Liver (tissue), 9 donors: ENCODE results near the gene TMPRSS2. TPM values are rescaled to one million over a fixed set of nuclear protein-coding genes. Genes with fewer than 3 reads are reported as not detected.

ENCODE experiments used
- DNase-seq: peaks from one replicate; pipeline ENCODE4 v3.0.0-alpha.2; 2017; ENCODE audit warnings: low spot score
- H3K27ac ChIP-seq, 2 donors: one replicate each; pipeline ENCODE4 v1.7.0; 2013; ENCODE audit warnings: inconsistent platforms in 2 of 2, low read length in 2 of 2, control low read depth in 1 of 2, low read depth in 1 of 2, mild to moderate bottlenecking in 1 of 2
- H3K27me3 ChIP-seq, 4 donors: one replicate each; pipeline versions ENCODE4 v1.6.1 to v1.7.0; 2013; ENCODE audit warnings: low read length in 3 of 4, inconsistent platforms in 1 of 4, mild to moderate bottlenecking in 1 of 4, moderate library complexity in 1 of 4; ENCODE audit not compliant: control insufficient read depth in 4 of 4, insufficient read depth in 4 of 4
- H3K36me3 ChIP-seq, 4 donors: one replicate each; pipeline versions ENCODE4 v1.6.1 to v1.7.0; 2013; ENCODE audit warnings: low read length in 3 of 4, mild to moderate bottlenecking in 3 of 4, low read depth in 1 of 4, moderate library complexity in 1 of 4; ENCODE audit not compliant: control insufficient read depth in 4 of 4, insufficient read depth in 3 of 4
- H3K4me1 ChIP-seq, 4 donors: one replicate each; pipeline versions ENCODE4 v1.6.1 to v1.7.0; 2013; ENCODE audit warnings: low read length in 3 of 4, mild to moderate bottlenecking in 3 of 4, moderate library complexity in 1 of 4; ENCODE audit not compliant: control insufficient read depth in 4 of 4, insufficient read depth in 4 of 4
- H3K4me3 ChIP-seq, 3 donors: one replicate each; pipeline versions ENCODE4 v1.6.1 to v1.7.0; 2013; ENCODE audit warnings: low read length in 3 of 3, control low read depth in 1 of 3, low read depth in 1 of 3, mild to moderate bottlenecking in 1 of 3
- H3K9ac ChIP-seq, 2 donors: one replicate each; pipeline ENCODE4 v1.7.0; 2013; ENCODE audit warnings: low read length in 2 of 2, mild to moderate bottlenecking in 2 of 2, moderate library complexity in 2 of 2, control low read depth in 1 of 2, low read depth in 1 of 2
- H3K9me3 ChIP-seq, 4 donors: one replicate each; pipeline versions ENCODE4 v1.6.1 to v1.7.0; 2013; ENCODE audit warnings: low read length in 3 of 4; ENCODE audit not compliant: control insufficient read depth in 4 of 4
- ATF3 ChIP-seq: IDR thresholded peaks from 2 replicates; pipeline ENCODE4 v1.6.1; 2016; ENCODE audit warnings: antibody characterized with exemption
- CTCF ChIP-seq: fragments of 150-350 bp; IDR thresholded peaks from 2 replicates; pipeline ENCODE4 v1.5.1; 2017; ENCODE audit warnings: improper control_type of control experiment, low read depth, low read length; ENCODE audit not compliant: missing input control
- EGR1 ChIP-seq, 2 donors: IDR thresholded peaks; 2 replicates each; pipeline ENCODE4 v1.6.1; 2016 to 2018; ENCODE audit warnings: antibody characterized with exemption in 2 of 2, low read depth in 2 of 2
- FOXA1 ChIP-seq: IDR thresholded peaks from 2 replicates; pipeline ENCODE4 v1.6.1; 2016; ENCODE audit warnings: antibody characterized with exemption
- FOXA2 ChIP-seq: IDR thresholded peaks from 2 replicates; pipeline ENCODE4 v1.6.1; 2016; ENCODE audit warnings: antibody characterized with exemption
- GABPA ChIP-seq, 2 donors: IDR thresholded peaks in 1 of 2; conservative IDR thresholded peaks in 1 of 2; 2 replicates each; pipeline ENCODE4 v1.6.1; 2016; ENCODE audit warnings: antibody characterized with exemption in 2 of 2, mild to moderate bottlenecking in 1 of 2, moderate library complexity in 1 of 2
- HNF4A ChIP-seq, 2 donors: conservative IDR thresholded peaks; 2 replicates each; pipeline ENCODE4 v1.6.1; 2016; ENCODE audit warnings: antibody characterized with exemption in 2 of 2, mild to moderate bottlenecking in 2 of 2
- HNF4G ChIP-seq: IDR thresholded peaks from 2 replicates; pipeline ENCODE4 v1.6.1; 2016; ENCODE audit warnings: antibody characterized with exemption
- JUND ChIP-seq, 2 donors: IDR thresholded peaks; 2 replicates each; pipeline ENCODE4 v1.6.1; 2016; ENCODE audit warnings: antibody characterized with exemption in 2 of 2
- MAX ChIP-seq: IDR thresholded peaks from 2 replicates; pipeline ENCODE4 v1.6.1; 2016; ENCODE audit warnings: antibody characterized with exemption
- NR2F2 ChIP-seq: IDR thresholded peaks from 2 replicates; pipeline ENCODE4 v1.6.1; 2016; ENCODE audit warnings: antibody characterized with exemption
- RAD21 ChIP-seq, 2 donors: IDR thresholded peaks; 2 replicates each; pipeline ENCODE4 v1.6.1; 2016; ENCODE audit warnings: antibody characterized with exemption in 2 of 2, mild to moderate bottlenecking in 2 of 2
- RXRA ChIP-seq, 2 donors: IDR thresholded peaks; 2 replicates each; pipeline ENCODE4 v1.6.1; 2017 to 2018; ENCODE audit warnings: antibody characterized with exemption in 2 of 2, mild to moderate bottlenecking in 1 of 2
- SP1 ChIP-seq: IDR thresholded peaks from 2 replicates; pipeline ENCODE4 v1.6.1; 2018; ENCODE audit warnings: antibody characterized with exemption, mild to moderate bottlenecking
- TAF1 ChIP-seq: conservative IDR thresholded peaks from 2 replicates; pipeline ENCODE4 v1.6.1; 2016; ENCODE audit warnings: antibody characterized with exemption, mild to moderate bottlenecking
- YY1 ChIP-seq: IDR thresholded peaks from 2 replicates; pipeline ENCODE4 v1.6.1; 2016; ENCODE audit warnings: antibody characterized with exemption, mild to moderate bottlenecking
- ZBTB33 ChIP-seq: IDR thresholded peaks from 2 replicates; pipeline ENCODE4 v1.6.1; 2016; ENCODE audit warnings: antibody characterized with exemption
- WGBS: extraction: QIAGEN DNeasy Blood & Tissue Kit; methylation state at CpG from one replicate; pipeline ENCODE4 v1.1.7; 2013; 5-methylcytosine and 5-hydroxymethylcytosine counted together
- polyA plus RNA-seq, 2 donors: library from polyadenylated mRNA; stranded (reverse) in 1 of 2; unstranded in 1 of 2; fragments of 200-250 nt in 1 of 2; fragments of >200 nt in 1 of 2; fragmentation: Nextera tagmentation in 1 of 2; extraction: Ambion mirVana in 1 of 2; gene quantifications; one replicate each; pipeline versions ENCODE4 v1.2.1 to v1.2.3, GENCODE V29; 2013 to 2015
- total RNA-seq, 2 donors: library from RNA; depleted of rRNA; stranded (reverse); fragments of >200 nt; gene quantifications; one replicate each; pipeline ENCODE4 v1.2.3, GENCODE V29; 2014
- donor health status: healthy.
- donor health status: healthy.
- donor health status: healthy.
- donor health status: healthy.
- donor health status: healthy.

Gene TMPRSS2
- total and polyA plus RNA-seq, 4 donors = 0.14 to 32.0 (median 11.4) TPM

- H3K4me3 ChIP-seq = no peak overlapping the region
- H3K27ac ChIP-seq = no peak overlapping the region
These were observed 76.0 kb downstream of the TMPRSS2 start for GRCh38 chr21:41431788-41432548.

GRCh38 chr21:41429925-41430491 lies 78.0 kb downstream of the TMPRSS2 start:
- no peak for TF ChIP-seq JUND (IDR thresholded peaks at IDR 0.05)
- no peak for TF ChIP-seq HNF4G
- no peak for TF ChIP-seq ATF3
- no peak for TF ChIP-seq EGR1 (IDR thresholded peaks at IDR 0.05; ENCODE audit: low read depth in 2 of 2)
- no peak for TF ChIP-seq FOXA1
- TF ChIP-seq CTCF = no peak
- no peak overlapping the region for H3K4me3 ChIP-seq
- 90% methylated on average over 9 of the region's 9 CpGs for WGBS
- H3K4me1 ChIP-seq = peaks cover 0 to 12% (median 9%) of the 10 kb centered on the region in 4 donors
- no peak overlapping the region for H3K9ac ChIP-seq
- H3K27ac ChIP-seq = no peak overlapping the region
- no peaks in the 10 kb centered on the region for H3K27me3 ChIP-seq
- peak; percentile 5 for DNase-seq
- H3K36me3 ChIP-seq = peaks cover 7 to 37% (median 31%) of the 10 kb centered on the region in 4 donors
- H3K9me3 ChIP-seq = peaks cover 0 to 3% (median 0%) of the 10 kb centered on the region in 4 donors

More at GRCh38 chr21:41431788-41432548, 76.0 kb downstream of the TMPRSS2 start:
- Histone ChIP-seq H3K27me3 (no peaks in the 10 kb centered on the region), H3K9me3 (peaks cover 0 to 5% (median 0%) of the 10 kb centered on the region in 4 donors), H3K9ac (no peak overlapping the region), H3K36me3 (peaks cover 12 to 57% (median 48%) of the 10 kb centered on the region in 4 donors), H3K4me1 (peaks cover 0 to 5% (median under 1%) of the 10 kb centered on the region in 4 donors)
- DNase-seq = peak; percentile 20
- WGBS = 91% methylated on average over 16 of the region's 16 CpGs
- TF ChIP-seq HNF4G = no peak
- TF ChIP-seq GABPA (IDR thresholded peaks at IDR 0.05 in 1 of 2, conservative IDR thresholded peaks at IDR 0.05 in 1 of 2) = no peak
- no peak for TF ChIP-seq YY1
- no peak for TF ChIP-seq EGR1 (IDR thresholded peaks at IDR 0.05; ENCODE audit: low read depth in 2 of 2)
- TF ChIP-seq CTCF = no peak
- TF ChIP-seq ZBTB33 = no peak
- no peak for TF ChIP-seq RXRA (IDR thresholded peaks at IDR 0.05)
- no peak for TF ChIP-seq RAD21 (IDR thresholded peaks at IDR 0.05)
- TF ChIP-seq JUND (IDR thresholded peaks at IDR 0.05) = no peak
- no peak for TF ChIP-seq SP1
- no peak for TF ChIP-seq TAF1
- no peak for TF ChIP-seq HNF4A (conservative IDR thresholded peaks at IDR 0.05)
- TF ChIP-seq FOXA1 = no peak
- TF ChIP-seq NR2F2 = no peak
- no peak for TF ChIP-seq FOXA2
- no peak for TF ChIP-seq MAX
